Measurements from ENCODE around the gene SRPX2. TPM values are rescaled to one million over a fixed set of nuclear protein-coding genes. Genes with fewer than 3 reads are reported as not detected.

Gene SRPX2
- total RNA-seq, 1 donor from 2014 or later, result 30.4 TPM

GRCh38 chrX:100650841-100651240, 6.8 kb downstream of the SRPX2 start:
- DNase-seq, result no peak

GRCh38 chrX:100652266-100652665, 8.3 kb downstream of the SRPX2 start:
- DNase-seq, result no peak

DNA sequence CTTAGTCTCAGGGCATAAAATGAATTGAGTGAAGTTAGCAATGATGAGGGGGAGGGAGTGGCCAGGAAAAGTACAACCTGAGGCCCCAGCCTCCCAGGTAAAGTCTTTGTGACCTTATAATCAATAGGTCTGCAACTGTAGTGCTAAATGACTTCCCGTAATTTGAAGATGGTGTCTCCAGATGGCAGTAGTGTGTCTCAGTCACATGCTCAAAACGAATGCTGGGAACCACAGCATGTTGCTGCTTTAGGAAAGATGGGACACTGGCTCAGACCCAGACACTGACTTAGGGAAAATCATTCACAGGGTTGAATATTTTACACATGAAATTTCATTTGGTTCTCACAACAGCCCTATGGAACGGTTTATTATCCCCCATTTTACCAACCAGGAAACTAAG, 10.3 kb downstream of the SRPX2 start:
- peak; percentile 38 for DNase-seq

DNA sequence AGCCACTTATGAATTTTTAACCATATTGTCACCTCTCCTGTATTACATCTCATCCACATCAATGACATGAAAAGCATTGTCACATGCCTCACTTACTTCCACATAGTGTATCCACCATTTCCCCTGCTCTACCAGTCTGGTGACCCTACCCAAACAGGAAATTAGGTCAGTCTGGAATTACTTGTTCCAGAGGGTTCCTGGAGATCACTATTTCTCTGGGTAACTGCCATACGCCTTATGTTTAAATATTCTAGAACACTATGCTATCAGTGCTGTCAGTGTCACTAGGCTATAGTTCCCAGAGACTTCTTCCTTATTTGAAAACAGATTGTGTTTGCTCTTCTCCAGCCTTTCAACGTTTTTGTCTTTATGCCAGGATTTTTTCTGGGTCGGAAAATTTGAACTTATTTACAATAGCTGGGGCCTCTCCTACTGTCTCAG, 15.0 kb downstream of the SRPX2 start:
- DNase-seq, result no peak

- DNase-seq, result no peak
Observed at GRCh38 chrX:100659431-100660137, 15.6 kb downstream of the SRPX2 start.

- DNase-seq, result no peak
Observed at GRCh38 chrX:100662170-100662569, 18.2 kb downstream of the SRPX2 start.

DNA sequence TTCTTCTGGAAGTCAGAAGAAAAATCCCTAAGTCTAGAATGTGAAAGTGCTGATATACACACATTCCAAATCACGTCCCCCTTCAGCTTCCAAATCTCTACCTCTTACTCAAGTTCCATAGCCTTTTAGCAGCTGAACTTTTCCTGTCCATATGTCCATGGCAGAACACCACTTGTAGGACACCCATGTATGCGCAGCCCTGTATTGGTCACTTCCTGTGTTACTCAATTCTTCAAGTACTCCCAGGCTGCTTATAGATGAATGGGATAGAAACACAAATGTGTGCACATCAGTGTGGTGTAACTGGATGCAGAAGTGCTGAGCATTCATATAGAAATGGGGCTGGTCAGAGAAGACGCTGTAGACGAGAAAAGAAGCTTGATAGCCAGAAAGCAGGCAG, 18.8 kb downstream of the SRPX2 start:
- DNase-seq, result no peak

DNA sequence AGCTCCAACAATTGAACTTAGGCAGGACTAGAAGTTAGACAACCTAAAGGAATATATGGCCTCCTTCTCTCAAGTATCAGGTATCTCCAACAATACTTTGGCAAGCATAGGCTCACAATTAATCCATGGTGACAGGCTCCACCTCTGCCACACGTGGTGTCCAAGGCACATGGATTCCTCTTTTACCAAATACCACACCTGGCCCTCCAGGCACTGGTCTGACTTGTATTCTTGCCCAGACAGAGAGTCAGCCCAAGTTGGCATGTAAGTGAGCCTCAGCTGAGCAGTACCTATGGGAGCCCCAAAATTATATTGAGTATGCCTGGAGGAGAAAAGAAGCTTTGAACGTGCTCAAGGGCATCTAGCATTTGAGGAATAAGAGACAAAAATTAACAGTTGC, 19.6 kb downstream of the SRPX2 start:
- DNase-seq, result no peak

DNA sequence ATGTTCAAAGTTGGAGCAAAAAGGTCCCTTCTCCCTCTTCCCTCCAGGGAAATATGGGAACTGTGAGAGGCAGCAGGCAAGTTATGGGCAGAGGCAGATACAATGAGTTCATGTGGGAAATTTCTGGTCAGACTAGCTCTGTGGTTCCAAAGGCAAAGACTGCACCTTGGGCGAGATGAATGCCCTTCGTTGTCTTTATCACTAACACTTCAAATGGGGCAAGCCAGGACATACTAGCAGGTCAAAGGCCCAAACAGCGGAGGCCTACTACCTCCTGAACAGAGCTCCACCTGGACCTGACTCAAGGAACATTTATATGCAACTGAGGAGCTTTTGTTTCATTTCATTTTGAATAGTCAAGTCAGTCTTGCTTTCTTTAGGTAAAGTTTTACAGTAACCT, 29.0 kb downstream of the SRPX2 start:
- no peak for DNase-seq

DNA sequence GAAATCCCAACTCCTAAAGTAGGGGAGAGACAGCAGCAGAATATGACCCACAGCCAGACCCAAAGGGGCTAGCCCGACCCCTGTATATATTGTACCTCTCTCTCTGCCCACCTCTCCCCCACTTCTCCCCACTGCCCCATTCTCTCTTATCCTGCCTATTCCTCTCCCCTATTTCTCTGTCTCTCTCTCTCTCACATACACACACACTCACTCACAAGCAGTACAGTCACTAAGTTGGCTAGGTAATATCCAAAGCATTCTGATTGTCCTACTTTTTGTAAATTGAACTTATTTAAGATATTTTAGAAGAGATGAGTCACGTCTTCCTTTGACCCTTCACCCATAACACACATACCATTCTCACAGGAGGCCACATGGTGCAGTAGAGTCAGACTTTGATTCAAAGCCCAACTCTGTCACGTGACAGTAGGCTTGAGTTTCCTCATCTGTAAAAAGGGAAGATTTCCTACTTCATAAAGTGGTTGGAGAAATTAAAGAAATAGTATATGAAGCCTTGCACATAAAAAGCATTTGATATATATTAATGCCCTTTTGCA, 29.5 kb downstream of the SRPX2 start:
- DNase-seq, result no peak

DNA sequence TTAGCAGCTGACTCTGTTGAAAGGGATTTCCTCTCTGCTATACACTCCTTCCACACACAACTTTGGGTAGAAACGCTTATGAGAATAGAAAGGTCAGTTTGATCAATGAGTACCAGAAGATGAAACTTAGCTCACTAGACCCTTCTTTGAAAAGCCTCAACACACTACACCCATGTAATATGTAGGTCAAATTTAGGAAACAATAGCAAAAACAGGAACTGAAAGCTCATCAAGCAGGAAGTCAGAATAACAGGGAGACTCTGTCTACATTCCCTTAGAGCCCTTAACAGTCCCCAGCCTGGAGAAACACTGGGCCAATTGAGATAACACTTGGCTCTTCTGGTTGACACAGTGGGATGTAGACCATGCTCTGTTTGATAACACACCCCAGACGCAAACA, 30.7 kb downstream of the SRPX2 start:
- no peak for DNase-seq

- DNase-seq, result peak; percentile 22
Observed at GRCh38 chrX:100677611-100678181, 33.7 kb downstream of the SRPX2 start.

DNA sequence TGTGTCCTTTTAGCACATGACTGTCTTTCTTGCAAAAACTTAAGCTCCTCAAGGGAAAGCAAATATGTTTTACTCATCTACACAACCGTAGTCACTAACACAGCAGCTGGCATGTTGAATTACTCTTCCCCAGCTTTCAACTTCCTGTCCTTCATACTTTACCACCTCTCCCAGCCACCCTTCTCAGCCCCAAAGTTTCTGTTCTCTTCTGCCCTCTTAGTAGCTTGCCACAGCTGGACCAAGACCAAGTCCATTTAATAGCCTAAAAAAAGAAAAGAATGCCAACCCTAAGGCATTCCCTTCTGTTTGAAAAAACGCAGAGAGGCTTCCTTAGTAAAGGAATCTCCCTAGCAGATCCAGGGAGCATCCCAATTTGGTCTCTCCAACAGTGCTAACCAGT, 36.8 kb downstream of the SRPX2 start:
- DNase-seq, result no peak

GRCh38 chrX:100681599-100681998, 37.6 kb downstream of the SRPX2 start:
- no peak for DNase-seq

DNA sequence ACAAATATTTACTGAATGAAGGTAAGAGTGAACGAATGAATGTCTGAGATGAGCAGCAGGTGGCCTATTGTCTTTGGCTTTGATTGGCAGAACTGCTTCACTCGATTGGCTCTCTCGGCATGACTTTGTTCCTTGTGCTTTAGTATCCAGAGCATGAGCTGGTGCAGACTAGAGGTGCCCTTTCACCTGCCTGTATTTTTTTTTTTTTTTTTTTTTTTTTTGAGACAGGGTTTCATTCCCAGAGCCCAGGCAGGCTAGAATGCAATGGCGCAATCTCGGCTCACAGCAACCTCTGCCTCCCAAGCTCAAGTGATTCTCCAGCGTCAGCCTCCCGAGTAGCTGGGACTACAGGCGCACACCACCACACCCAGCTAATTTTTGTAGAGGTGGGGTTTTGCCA, 38.9 kb downstream of the SRPX2 start:
- DNase-seq, result no peak

DNA sequence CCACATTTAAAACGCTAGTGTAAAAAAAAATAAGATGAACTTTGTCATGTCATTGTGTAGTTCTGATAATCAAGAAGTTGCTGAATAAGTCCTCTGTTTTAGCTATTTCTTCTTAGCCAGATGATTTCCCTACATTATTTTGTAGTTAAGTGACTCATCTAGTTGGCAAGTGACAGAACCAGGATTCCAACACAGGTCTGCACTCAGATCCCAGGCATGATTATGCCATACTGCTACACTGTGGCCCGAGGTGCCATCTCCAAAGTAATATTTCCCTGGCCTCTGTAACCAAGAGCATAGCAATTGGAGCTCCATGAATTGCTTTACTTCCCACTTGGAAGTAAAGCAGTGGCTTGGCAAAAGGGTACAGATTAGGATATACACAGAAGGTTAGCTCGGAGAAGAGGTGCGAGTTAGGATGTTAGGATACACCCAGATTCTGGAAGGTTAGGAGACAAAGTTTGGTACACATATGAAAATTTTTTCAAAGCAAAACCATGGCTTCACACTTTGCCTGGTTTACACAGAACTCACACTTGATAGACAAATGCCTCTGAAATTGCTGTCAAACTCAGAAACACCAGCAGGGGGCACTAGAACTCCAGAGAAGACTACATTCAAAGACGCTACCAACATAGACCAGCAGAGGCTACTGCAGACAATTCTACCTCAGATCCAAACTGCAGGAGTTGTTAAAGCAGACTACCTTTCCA, 41.4 kb downstream of the SRPX2 start:
- DNase-seq, result peak; percentile 86

DNA sequence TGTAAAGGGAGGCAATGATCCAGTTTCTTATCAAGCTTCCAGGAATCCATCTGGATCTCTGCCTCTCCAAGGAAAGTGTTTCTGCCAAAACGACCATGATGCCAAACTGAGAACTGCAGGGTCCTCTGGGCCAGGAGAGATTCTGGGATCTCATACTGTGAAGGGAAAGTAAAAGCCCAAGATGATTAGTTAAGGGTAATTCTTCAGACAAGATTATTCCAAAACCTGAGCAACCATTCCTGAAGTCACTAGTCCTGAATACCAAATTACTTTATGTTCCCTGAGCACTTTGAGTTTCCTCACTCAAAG, 42.0 kb downstream of the SRPX2 start:
- no peak for DNase-seq

GRCh38 chrX:100687128-100687527, 43.1 kb downstream of the SRPX2 start:
- no peak for DNase-seq

DNA sequence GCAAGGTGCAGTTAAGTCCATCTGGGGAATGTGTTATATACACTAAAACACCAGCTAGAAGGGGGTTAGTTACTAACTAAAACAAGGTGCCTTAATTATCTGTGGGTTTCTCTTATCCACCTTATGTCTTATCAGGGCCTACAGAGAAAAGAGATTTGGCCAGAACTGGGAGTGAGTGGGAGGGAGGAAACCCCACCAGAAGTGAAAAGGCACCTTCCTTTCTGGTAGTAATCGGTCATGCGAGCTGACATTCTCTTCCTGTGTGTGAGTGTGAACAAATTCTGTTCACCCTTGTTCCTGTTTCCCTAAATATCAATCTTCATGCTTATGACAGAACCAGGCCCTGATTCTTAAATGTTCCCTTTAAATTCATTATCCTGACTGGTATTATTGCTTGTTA, 43.5 kb downstream of the SRPX2 start:
- DNase-seq, result no peak

GRCh38 chrX:100695302-100695701, 51.3 kb downstream of the SRPX2 start:
- DNase-seq, result peak; percentile 3

DNA sequence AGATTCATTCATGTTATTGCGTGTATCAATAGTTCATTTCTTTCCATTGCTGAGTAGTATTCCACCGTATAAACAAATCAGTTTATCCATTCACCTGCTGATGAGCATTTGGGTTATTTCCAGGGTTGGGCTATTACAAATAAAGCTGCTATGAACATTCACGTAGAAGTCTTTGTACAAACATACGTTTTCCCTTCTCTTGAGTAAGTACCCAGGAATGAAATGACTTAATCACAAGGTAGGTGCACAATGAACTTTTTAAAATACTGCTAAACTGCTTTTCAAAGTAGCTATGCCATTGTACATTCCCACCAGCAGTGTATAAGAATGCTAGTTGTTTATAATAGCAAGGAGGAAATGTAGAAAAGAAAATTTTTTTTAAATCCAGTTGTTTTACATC, 52.0 kb downstream of the SRPX2 start:
- DNase-seq, result no peak

- no peak for DNase-seq
Observed at GRCh38 chrX:100696699-100697351, 52.8 kb downstream of the SRPX2 start.

DNA sequence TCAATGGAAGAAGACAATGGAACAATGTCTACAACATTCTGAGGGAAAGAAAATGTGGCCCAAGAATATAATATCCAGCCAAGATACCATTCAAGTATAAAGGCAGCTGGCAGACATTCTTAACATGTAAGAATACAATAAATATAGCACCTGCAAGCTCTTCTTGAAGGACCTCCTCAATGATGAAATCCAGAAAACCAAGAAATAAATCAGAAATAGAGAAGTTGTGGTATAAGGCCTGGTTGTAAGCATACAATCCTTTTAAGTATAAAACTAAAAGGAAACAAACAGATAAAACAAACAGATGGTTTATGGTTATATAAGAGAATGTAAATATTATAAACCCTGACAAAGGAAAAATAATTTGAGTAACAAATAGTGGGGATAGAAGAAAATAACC, 54.6 kb downstream of the SRPX2 start:
- no peak for DNase-seq
